ENCODE data around the gene CETP.
"Not testable (repeated sequence)": the region's sequence is repeated elsewhere in the genome, so short reads cannot be mapped to it uniquely, and the experiment has no call there.

CETP gene

GRCh38 chr16:56934599-56935145 is 27.1 kb upstream of the CETP start:
- DNase-seq (ENCODE audit: low spot score); FAIRE-seq: not testable (repeated sequence)

- DNase-seq (ENCODE audit: low spot score): no peak
- no peak for FAIRE-seq
Measured at GRCh38 chr16:56935201-56935600, 26.5 kb upstream of the CETP start.

- DNase-seq (ENCODE audit: low spot score) (no peak), FAIRE-seq (no peak)
Measured at GRCh38 chr16:56936491-56936890, 25.3 kb upstream of the CETP start.

GRCh38 chr16:56936950-56937349 is 24.8 kb upstream of the CETP start:
- DNase-seq (ENCODE audit: low spot score): no peak
- no peak for FAIRE-seq

- no peak for DNase-seq (ENCODE audit: low spot score)
- no peak for FAIRE-seq
Measured at GRCh38 chr16:56938664-56939513, 22.9 kb upstream of the CETP start.

GRCh38 chr16:56939801-56940200 is 21.9 kb upstream of the CETP start:
- no peak for DNase-seq (ENCODE audit: low spot score)
- FAIRE-seq: no peak

- DNase-seq (ENCODE audit: low spot score): no peak
- no peak for FAIRE-seq
Measured at GRCh38 chr16:56941092-56941491, 20.7 kb upstream of the CETP start.

GRCh38 chr16:56941856-56942331 is 19.9 kb upstream of the CETP start:
- DNase-seq (ENCODE audit: low spot score): no peak
- FAIRE-seq: no peak

GRCh38 chr16:56943761-56944375 is 17.9 kb upstream of the CETP start:
- DNase-seq (ENCODE audit: low spot score) (no peak), FAIRE-seq (no peak)

GRCh38 chr16:56944954-56945839 is 16.6 kb upstream of the CETP start:
- FAIRE-seq (no peak), DNase-seq (ENCODE audit: low spot score) (no peak)

GRCh38 chr16:56945847-56946527 is 15.8 kb upstream of the CETP start:
- DNase-seq (ENCODE audit: low spot score) (no peak), FAIRE-seq (no peak)

- DNase-seq (ENCODE audit: low spot score) (no peak), FAIRE-seq (no peak)
Measured at GRCh38 chr16:56946767-56947603, 14.8 kb upstream of the CETP start.

- no peak for DNase-seq (ENCODE audit: low spot score)
- no peak for FAIRE-seq
Measured at GRCh38 chr16:56947604-56947995, 14.2 kb upstream of the CETP start.

GRCh38 chr16:56948234-56948633 is 13.5 kb upstream of the CETP start:
- DNase-seq (ENCODE audit: low spot score) (no peak), FAIRE-seq (no peak)

- DNase-seq (ENCODE audit: low spot score): no peak
Measured at GRCh38 chr16:56950051-56950450, 11.7 kb upstream of the CETP start.

GRCh38 chr16:56950455-56950854 is 11.3 kb upstream of the CETP start:
- DNase-seq (ENCODE audit: low spot score): no peak
- FAIRE-seq: no peak

More at GRCh38 chr16:56950051-56950450, 11.7 kb upstream of the CETP start:
- no peak for FAIRE-seq

GRCh38 chr16:56950881-56951771 is 10.6 kb upstream of the CETP start:
- no peak for DNase-seq (ENCODE audit: low spot score)
- no peak for FAIRE-seq

- FAIRE-seq: no peak
- DNase-seq (ENCODE audit: low spot score): no peak
Measured at GRCh38 chr16:56953006-56953405, 8.7 kb upstream of the CETP start.

- FAIRE-seq: no peak
Measured at GRCh38 chr16:56956076-56956475, 5.7 kb upstream of the CETP start.

More at GRCh38 chr16:56956076-56956475, 5.7 kb upstream of the CETP start:
- DNase-seq (ENCODE audit: low spot score): no peak
